ENCODE data around the gene YARS2. TPM values are rescaled to one million over a fixed set of nuclear protein-coding genes. Genes with fewer than 3 reads are reported as not detected.

Gene YARS2
- total RNA-seq, 1 experiment from 2014 or later = 28.0 TPM

DNA sequence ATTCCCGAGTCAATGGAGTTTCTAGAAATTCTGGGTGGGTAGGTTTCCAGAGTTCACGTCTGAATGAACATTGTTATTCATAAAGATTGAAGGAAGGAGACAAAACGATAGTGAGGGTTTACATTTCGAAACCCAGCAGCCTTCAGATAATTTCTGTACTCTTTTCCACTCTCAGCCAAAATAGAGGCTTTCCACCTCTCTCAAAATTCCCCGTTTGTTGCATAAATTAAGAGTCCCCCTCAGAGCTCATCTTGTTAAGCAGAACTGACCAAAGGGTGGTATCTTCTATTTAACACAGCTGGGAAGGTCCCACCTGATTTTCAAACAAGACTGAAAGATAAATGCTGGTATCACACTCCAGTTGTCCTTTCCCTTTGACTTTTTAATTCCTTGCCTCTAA, 21.5 kb upstream of the YARS2 start:
- Histone ChIP-seq H3K36me3 (ENCODE audit: control insufficient read depth, insufficient read depth, low read length) (no peaks in the 10 kb centered on the region), H3K4me3 (ENCODE audit: low read depth in 2 of 2, low read length in 2 of 2) (no peak overlapping the region), H3K27ac (ENCODE audit: low read length) (no peak overlapping the region), H3K9me3 (ENCODE audit: control insufficient read depth, insufficient read depth, low read depth, low read length) (no peaks in the 10 kb centered on the region), H3K4me1 (ENCODE audit: control insufficient read depth, insufficient read depth, low read length) (no peaks in the 10 kb centered on the region), H3K27me3 (ENCODE audit: control insufficient read depth, insufficient read depth, low read length) (peaks cover 4% of the 10 kb centered on the region; the same call in 1 of the 2 replicates)
- intact Hi-C loops (cut with micrococcal nuclease; ENCODE audit: unreplicated experiment) (no loop called here), in situ Hi-C loops (cut with HindIII; ENCODE audit: low pct_unique_long_range_greater_than_20kb, low sequenced_read_pairs) (no loop called here)
- TF ChIP-seq SIN3A (IDR thresholded peaks at IDR 0.05; ENCODE audit: borderline replicate concordance, insufficient read depth, low read depth, low read length) (no peak), TCF7L2 (IDR thresholded peaks at IDR 0.05; ENCODE audit: low read depth, low read length) (no peak), POLR2AphosphoS5 (IDR thresholded peaks at IDR 0.05; ENCODE audit: low read depth, low read length) (no peak)
- TF ChIP-seq, protein P1, sequence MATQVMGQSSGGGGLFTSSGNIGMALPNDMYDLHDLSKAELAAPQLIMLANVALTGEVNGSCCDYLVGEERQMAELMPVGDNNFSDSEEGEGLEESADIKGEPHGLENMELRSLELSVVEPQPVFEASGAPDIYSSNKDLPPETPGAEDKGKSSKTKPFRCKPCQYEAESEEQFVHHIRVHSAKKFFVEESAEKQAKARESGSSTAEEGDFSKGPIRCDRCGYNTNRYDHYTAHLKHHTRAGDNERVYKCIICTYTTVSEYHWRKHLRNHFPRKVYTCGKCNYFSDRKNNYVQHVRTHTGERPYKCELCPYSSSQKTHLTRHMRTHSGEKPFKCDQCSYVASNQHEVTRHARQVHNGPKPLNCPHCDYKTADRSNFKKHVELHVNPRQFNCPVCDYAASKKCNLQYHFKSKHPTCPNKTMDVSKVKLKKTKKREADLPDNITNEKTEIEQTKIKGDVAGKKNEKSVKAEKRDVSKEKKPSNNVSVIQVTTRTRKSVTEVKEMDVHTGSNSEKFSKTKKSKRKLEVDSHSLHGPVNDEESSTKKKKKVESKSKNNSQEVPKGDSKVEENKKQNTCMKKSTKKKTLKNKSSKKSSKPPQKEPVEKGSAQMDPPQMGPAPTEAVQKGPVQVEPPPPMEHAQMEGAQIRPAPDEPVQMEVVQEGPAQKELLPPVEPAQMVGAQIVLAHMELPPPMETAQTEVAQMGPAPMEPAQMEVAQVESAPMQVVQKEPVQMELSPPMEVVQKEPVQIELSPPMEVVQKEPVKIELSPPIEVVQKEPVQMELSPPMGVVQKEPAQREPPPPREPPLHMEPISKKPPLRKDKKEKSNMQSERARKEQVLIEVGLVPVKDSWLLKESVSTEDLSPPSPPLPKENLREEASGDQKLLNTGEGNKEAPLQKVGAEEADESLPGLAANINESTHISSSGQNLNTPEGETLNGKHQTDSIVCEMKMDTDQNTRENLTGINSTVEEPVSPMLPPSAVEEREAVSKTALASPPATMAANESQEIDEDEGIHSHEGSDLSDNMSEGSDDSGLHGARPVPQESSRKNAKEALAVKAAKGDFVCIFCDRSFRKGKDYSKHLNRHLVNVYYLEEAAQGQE (IDR thresholded peaks at IDR 0.05; ENCODE audit: insufficient read depth in 1 of 2, low read depth in 2 of 2, low read length in 1 of 2) = no peak
- TF ChIP-seq, protein P2, sequence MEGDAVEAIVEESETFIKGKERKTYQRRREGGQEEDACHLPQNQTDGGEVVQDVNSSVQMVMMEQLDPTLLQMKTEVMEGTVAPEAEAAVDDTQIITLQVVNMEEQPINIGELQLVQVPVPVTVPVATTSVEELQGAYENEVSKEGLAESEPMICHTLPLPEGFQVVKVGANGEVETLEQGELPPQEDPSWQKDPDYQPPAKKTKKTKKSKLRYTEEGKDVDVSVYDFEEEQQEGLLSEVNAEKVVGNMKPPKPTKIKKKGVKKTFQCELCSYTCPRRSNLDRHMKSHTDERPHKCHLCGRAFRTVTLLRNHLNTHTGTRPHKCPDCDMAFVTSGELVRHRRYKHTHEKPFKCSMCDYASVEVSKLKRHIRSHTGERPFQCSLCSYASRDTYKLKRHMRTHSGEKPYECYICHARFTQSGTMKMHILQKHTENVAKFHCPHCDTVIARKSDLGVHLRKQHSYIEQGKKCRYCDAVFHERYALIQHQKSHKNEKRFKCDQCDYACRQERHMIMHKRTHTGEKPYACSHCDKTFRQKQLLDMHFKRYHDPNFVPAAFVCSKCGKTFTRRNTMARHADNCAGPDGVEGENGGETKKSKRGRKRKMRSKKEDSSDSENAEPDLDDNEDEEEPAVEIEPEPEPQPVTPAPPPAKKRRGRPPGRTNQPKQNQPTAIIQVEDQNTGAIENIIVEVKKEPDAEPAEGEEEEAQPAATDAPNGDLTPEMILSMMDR (IDR thresholded peaks at IDR 0.05) = no peak
- no TSS peak for BruUV-seq (replicated peaks)
- ATAC-seq (no peak), DNase-seq (ENCODE audit: low read depth, low spot score) (no peak)
- ChIA-PET CTCF (no interaction called here), POLR2A (no interaction called here)

DNA sequence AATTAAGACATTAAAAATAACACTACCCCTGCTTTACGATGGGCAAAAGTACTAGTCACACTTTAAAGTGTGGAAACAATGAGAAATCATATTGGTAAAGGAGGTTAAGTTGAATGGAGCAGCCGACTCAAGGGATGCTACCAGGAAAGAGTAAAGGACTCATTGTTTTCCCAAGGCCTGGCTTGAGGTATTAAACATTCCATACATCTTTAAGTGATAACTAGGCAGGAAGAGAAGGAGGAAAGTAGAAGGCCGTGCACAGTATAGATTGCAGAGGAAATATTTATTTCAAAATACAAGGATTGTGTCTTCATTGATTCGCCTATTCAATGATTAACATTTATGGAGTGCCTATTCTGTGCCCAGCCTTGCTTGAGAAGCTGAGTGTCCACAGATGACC, 20.6 kb upstream of the YARS2 start:
- DNase-seq (ENCODE audit: low read depth, low spot score) = no peak
- TF ChIP-seq, protein P1 (IDR thresholded peaks at IDR 0.05; ENCODE audit: insufficient read depth in 1 of 2, low read depth in 2 of 2, low read length in 1 of 2) = no peak
- TF ChIP-seq, protein P2 (IDR thresholded peaks at IDR 0.05) = no peak
- no peak for TF ChIP-seq SIN3A (IDR thresholded peaks at IDR 0.05; ENCODE audit: borderline replicate concordance, insufficient read depth, low read depth, low read length)
- TF ChIP-seq TCF7L2 (IDR thresholded peaks at IDR 0.05; ENCODE audit: low read depth, low read length) = no peak
- TF ChIP-seq POLR2AphosphoS5 (IDR thresholded peaks at IDR 0.05; ENCODE audit: low read depth, low read length) = no peak
- POLR2A ChIA-PET = no interaction called here
- intact Hi-C loops (cut with micrococcal nuclease; ENCODE audit: unreplicated experiment) = no loop called here
- CTCF ChIA-PET = no interaction called here
- no peaks in the 10 kb centered on the region for H3K4me1 ChIP-seq (ENCODE audit: control insufficient read depth, insufficient read depth, low read length)
- H3K27me3 ChIP-seq (ENCODE audit: control insufficient read depth, insufficient read depth, low read length) = peaks cover 4% of the 10 kb centered on the region; the same call in 1 of the 2 replicates
- no peak overlapping the region for H3K4me3 ChIP-seq (ENCODE audit: low read depth in 2 of 2, low read length in 2 of 2)
- in situ Hi-C loops (cut with HindIII; ENCODE audit: low pct_unique_long_range_greater_than_20kb, low sequenced_read_pairs) = no loop called here
- H3K9me3 ChIP-seq (ENCODE audit: control insufficient read depth, insufficient read depth, low read depth, low read length) = no peaks in the 10 kb centered on the region
- no peak overlapping the region for H3K27ac ChIP-seq (ENCODE audit: low read length)
- ATAC-seq = no peak; the same call in 1 of the 2 replicates
- no TSS peak for BruUV-seq (replicated peaks)
- H3K36me3 ChIP-seq (ENCODE audit: control insufficient read depth, insufficient read depth, low read length) = no peaks in the 10 kb centered on the region
